Endothelial cell of hepatic sinusoid (primary cell): ENCODE measurements around the gene ITPR1.

Experiments used
- in situ Hi-C: cut with HindIII; loops from 2 replicates; pipeline ENCODE4 v1.10.0; 2017; ENCODE audit warnings: low sequenced_read_pairs

The ITPR1 gene

DNA sequence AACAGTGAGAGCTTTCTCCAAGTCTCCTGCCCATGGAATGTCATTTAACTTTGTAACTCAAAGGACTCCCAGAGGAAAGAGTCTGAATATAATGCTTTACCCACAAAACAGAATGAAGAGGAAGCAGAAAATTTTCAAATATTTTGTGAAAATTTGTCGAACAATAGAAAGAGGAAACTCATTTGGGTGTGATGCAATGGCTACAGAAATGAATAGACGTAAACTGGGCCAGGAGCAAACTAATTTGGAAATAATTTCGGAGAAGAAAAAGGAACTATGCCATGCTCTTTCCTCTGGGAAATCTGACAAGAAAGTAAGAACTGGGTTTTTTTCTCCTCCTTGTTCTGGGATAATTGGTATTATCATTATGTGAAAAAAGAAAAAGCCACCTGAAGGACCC is 14.9 kb upstream of the ITPR1 start:
- in situ Hi-C loops = no loop called here

DNA sequence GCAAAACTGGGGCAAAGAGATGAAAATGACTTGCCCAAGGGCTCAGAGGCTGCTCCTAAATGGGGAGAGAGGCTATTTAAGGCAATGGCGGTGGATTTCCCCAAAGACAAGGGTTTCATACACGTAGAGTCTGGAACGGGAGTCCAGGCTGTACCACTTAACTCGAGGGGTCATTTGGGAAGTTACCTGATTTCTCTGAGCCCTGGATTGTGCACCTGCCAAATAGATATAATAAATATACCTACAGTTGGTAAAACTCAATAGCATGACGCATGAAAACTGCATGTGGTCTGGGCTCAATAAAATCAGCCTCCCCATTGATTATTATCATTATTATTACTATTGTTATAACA is 1.3 kb upstream of the ITPR1 start:
- in situ Hi-C loops = loop anchor here (5.0 kb wide), 1 partner anchor 95 kb away; no protein-coding TSS in a partner anchor

DNA sequence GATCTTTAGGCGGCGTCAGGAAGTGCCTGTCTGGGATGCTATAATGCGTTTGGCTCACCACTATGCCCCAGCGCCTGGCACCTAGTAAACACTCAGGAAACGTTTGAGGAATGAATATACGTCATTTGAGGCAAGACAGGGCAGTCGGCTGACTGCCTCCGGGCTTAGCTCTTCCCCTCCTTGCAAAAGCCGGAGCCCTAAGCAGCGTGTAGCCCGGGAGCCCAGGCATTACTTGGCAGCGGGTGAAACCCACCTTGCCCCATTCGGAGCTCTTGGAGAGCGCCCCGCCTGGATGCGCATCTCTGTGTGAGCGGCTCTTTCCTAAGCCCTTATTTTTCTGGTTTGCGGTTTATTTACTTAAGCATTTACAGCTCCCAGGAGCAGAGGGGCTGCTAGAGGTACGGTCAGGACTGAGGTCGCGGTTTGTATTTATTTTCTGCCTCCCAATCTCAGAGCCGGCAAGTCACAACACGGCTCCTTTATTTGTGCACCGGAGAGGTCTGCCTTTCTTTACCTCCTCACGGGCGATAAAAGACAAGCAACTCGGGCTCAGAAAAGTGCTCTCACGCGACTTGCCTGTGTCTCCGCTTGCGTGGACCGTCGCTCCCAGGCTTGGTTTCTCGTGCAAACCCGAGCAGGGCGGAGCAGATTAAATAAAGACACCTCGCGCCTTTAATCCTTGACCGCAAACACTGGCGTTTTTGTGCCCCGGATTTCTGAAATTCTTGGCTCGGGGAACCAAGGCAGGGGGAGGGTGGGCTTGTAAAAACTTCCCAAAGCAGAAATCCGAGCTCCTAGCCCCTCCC is 737 bp upstream of the ITPR1 start:
- in situ Hi-C loops = loop anchor here (5.0 kb wide), 1 partner anchor 95 kb away; no protein-coding TSS in a partner anchor

DNA sequence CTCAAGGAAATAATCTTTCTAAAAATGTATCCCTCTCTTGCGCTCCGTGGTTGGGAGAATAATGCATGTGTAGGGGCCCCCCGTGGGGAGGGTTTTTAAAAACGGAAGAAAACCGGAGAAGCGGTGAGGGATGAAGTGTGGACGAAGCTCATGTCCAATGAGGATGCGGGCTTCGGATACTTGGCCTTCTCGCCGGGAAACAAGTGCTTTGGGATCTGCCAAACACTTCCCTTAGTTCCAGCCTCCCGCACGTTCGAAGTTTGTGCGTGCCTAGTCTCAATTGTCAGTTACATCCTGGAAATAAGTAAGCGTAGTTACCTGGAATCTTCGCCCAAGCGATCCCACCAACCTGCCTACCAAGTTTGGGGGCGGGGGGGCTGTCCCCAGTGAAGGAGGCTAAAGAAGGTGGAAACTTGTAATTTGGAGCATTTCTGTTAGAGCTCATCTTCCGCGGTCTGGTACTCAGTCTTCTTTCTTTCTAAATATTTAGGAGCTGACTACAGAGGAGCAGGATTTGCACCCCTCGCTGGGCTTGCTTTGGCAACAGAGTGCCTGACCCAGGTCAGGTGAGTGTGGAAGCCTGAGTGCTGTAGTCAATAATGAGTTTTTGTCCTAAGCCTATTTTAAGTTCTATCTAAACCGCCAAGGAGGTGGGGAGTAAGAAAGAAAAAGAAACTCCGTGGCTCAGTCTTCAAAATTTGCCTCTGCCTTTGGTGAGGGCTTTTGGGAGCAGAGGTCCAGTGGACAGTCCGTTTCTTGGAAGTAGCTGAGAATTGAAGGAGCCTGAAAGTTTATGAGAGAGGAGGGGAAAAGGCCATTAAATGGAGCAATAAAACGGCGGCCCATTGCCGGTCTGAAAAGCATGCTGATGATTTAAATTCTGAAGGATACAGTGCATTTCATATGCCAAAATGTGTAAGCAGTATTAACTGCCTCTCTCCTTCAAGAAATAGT is 1.1 kb downstream of the ITPR1 start:
- in situ Hi-C loops = loop anchor here (5.0 kb wide), 1 partner anchor 97 kb away; no protein-coding TSS in a partner anchor

DNA sequence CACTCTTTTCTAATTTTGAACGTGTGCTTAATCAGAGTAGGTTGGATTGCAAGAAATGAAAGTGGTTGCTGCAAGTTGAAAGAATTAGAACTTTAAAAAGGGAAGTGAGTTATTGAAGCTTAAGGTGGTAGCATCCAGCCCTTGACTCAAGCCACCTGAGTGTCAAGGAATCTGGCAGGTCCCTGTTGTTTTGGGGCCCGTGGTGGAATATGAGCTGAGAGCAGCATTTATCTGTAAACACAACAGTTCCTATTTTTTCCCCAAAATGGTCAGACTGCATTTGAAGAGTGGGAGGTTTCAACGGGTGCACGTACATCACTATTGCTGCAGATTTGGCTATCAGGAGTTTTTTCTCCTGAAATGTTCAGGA is 1.7 kb downstream of the ITPR1 start:
- in situ Hi-C loops = loop anchor here (5.0 kb wide), 1 partner anchor 98 kb away; no protein-coding TSS in a partner anchor

DNA sequence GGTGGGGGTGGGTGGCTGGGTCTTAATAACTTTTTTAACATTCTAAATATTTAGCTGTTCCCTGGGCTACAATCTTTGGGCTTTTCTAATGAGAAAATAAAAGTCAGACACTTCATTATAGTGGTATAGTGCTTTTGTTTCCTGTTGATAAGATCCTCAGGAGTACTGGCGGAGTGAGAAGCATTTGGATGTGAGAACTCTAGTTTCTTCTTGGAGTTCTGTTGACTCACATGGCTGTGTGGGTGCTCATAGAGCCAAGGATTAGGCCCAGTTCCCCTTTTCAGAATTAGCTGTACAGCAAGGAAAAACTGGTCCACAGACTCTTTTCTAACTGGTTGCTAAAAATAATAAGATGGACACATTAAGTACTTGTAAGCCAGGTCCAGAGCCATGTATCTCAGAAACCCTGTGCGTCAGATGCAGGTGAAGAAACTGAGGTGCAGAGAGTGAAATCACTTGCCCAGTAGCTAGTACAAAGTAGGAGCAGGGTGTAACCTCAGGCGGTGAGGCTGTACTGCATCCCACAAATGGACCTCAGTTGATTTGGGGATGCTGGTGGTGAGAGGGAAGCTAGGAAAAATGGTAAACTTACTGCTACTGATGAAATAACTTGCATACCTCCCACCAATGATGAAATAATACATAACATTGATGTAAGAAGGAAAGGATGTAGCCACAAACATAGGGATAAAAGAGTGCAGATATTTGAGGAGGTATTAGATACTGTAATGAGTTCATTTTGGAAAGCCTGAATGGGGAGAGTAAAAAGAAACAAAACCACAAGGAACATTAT is 2.3 kb downstream of the ITPR1 start:
- in situ Hi-C loops = no loop called here

DNA sequence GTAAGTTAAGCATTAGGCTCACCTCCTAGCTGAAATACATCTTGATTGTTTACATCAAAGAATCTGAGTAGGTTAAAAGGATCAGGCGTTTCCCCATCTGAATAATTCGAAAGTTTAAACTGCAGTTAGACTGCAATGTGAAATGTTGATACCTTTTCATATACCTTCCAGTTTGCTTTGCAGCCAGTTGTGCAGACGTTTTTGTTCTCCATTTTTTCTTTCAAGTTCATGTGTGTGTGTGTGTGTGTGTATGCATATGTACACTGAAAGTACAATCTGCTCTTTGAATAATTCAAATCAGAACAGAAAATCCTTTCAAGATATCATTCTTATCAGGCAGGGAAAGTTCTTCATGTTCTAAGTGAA is 2.9 kb downstream of the ITPR1 start:
- in situ Hi-C loops = no loop called here

DNA sequence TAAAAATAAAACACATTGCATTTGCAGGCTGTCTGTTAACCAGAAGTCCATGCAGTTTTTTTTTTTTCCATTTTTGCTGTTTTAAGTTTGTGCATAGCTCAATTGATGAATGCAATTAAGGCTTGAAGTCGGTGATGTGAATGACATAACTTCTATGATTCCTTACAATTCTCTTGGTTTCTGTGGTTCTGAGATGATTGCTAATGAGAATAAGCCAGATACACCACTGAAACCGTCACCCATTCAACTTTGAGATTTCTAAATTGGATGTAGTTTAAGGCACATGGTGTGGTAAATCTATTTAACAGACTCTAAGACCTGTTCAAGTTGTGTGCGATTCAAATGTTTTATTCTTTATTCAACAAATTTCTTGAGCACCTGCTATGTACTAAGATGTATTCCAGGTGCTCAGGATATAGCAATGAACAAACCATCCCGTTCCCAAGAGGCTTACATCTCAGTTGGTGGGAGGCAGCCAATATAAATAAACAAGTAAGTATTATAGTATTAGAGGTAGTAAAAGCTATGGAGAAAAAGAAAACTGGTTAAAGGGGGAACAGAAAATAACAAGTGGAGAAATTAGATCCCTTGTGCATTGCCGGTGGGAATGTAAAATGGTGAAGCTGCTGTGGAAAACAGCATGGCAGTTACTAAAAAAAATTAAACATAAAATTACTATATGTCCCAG is 4.0 kb downstream of the ITPR1 start:
- in situ Hi-C loops = no loop called here

DNA sequence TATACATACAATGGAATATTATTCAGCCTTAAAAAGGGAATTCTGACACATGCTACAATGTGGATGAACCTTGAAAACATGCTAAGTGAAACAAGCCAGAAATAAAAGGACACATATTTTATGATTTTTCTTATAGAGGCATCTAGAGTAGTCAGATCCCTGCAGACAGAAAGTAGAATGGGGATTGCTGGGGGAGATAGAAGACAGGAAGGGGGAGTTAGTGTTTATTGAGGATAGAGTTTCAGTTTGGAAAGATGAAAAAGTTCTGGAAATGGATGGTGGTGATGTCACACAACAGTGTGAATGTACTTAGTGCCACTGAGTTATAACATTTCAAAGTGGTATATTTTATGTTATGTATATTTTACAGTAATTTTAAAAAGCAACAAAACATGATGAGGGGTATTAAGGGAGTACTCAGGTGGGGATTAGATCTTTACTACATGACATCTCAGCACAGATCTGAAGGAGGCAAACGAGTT is 4.7 kb downstream of the ITPR1 start:
- in situ Hi-C loops = no loop called here

DNA sequence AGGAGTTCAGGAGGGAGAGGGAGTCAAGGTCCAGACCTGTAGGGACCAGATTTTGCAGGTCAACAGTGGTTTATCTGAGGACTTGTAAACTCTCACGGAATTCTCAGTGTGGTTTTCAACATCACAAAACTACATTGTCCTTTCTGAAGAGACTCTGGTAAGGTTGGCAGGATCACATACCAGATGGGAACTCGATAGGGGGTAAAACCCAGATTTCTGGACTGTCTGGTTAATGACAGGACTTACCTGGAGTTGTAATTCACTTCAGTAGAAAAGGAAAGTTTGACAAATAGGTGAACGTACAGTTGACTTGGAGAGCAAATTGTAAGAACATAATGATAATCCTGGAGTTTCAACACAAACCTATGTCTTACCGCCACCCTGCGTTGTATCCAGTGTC is 5.3 kb downstream of the ITPR1 start:
- in situ Hi-C loops = no loop called here

DNA sequence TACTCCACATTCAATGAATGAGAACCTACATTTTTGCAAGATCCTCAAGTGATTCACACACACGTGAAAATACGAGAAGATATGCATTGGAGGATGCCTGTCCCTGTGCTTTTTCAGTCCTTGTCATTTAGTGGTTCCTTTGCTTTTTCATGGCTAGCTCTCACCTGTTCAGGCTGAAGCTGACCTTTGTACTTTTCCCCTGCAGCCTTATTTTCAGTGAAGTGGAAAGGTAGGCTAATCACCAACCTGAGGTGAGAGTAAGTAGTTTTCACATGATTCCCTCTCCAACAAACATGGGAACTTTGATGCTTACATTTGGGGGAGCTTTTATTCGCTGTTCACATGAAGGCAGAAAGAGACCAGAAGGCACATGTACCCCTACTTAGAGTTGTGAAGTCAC is 8.3 kb downstream of the ITPR1 start:
- in situ Hi-C loops = no loop called here

DNA sequence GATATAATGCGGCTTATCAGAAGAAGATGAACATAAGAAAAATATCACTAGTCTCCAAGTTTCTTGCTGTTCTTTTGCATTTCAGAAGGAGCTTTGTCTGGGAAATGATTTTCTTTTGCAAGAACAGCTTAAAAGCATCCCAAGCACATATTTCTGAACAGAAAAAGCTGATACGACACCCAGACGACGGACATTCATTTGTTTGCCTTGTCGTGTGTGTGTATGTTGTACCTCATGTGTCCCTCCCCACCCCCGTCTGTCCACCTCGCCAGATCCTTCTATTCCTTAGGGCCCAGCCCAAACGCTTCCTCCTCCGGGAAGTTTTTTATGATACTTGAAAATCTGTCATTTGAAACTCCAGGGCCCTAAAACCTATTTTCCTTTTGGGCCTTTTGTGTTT is 8.8 kb downstream of the ITPR1 start:
- in situ Hi-C loops = no loop called here

DNA sequence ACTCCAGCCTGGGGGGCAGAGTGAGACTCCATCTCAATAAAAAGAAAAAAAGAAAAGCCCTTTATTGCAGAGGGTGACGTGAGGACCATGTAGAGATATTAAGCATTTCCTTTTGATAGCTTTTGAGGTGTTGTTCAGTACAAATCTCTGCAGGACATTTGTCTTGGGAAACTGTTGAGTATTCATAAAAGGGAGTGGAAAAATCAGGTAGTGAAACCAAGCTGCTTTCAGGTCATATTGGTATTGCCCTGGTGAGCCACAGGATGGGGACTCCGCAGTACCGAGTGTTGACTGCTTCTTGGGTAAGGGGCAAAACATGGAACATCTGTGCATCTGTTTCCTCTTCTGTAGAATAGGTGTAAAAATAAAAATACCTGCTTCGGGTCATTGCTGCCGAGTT is 9.9 kb downstream of the ITPR1 start:
- in situ Hi-C loops = no loop called here

DNA sequence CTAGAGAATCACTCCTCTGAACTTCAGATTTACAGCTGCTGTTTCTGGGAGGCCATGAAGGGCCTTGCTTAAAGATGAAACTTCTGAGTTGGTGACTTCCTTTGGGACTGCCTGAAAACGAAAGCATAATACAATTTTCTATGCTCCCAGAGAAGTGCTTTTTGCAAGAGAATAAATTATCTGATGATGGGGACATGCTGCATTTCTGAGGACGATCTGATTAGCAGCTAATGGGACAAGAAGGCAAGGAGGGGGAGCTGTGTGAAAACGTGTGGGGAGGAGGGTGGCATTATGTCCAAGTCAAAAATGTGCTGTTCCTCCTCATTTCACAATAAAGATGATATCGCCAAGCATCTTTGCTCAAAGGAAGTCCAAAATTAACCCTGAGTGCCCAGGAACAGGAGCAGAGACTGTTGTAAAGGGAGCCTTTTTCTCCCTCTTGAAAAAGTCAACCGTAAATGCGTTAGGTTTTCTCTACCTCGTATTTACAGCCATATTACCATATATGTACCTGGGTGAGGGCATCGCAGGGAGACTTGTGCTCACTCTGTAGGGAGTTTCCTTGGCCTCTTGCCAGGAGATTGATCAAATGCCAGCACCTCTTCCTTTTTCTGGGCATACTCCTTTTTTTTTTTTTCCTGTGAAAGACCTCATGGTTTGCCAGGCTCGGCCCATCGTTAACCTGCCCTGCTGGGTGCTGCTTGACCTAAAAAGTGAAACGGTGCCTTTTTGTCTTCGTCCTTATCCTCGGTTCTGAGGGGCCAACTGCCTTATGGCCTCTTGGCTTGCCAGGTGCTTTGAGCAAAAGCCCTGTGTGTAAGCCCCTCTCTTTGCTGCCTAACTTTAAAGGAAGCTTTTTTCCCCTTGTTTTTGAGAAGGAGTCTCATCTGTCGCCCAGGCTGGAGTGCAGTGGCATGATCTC is 11.5 kb downstream of the ITPR1 start:
- in situ Hi-C loops = no loop called here

DNA sequence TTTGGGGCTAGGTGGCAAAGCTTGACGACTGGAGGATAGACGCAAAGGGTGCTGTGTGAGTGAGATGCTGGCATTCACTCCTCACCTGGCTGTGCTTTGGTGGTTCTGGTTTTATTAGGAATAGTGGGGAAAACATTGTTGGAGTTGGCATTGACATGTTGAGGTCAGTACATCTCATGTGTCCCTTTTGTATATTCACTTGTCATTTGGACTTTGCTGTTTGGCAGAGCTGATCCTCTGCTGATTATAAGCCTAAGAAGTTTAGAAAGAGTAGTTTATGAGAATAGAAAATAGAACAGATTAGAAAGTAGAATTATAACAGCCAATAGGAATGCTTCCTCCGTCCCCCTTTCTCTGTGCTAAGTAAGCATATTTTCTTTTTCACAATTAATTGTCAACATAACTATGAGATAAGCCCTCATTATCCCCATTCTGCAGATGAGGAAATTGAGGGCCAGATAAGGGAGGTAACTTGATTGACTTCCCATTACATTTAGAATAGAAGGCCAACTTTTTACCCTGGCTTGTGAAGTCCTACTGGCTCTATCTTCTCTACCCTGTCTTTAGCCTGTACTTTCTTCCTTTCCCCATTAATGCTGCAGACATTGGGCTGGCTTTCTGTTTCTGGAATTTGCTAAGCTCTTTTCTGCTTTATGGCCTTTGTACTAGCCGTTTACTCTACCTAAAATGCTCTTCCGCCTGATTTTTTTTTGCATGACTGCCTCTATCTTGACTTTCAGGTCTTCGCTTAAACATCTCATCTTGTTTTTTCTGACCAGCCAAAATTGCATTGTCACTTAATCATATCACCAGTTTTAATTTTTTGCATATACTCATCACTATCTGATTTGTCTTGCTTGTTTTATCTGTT is 12.8 kb downstream of the ITPR1 start:
- in situ Hi-C loops = no loop called here

DNA sequence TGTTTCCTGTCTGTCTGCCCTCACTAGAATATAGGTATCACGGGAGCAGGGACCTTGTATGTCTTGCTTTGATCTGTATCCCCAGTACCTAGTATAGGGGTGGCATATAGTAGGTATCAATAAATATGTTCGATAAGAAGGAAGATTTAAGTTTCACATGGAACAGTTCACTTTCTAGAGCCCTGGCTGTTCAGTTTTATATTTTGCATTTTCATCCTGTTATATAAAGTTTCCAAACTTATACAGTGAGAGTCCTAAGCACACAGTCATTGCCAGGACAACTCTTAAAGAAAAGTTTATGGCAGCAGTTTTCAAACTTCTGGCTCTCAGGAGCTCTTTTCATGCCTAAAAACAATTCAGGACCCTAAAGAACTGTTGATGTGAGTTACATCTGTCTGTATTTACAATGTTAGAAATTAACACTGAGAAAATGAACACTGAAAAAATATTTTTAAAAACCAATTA is 13.4 kb downstream of the ITPR1 start:
- in situ Hi-C loops = no loop called here

DNA sequence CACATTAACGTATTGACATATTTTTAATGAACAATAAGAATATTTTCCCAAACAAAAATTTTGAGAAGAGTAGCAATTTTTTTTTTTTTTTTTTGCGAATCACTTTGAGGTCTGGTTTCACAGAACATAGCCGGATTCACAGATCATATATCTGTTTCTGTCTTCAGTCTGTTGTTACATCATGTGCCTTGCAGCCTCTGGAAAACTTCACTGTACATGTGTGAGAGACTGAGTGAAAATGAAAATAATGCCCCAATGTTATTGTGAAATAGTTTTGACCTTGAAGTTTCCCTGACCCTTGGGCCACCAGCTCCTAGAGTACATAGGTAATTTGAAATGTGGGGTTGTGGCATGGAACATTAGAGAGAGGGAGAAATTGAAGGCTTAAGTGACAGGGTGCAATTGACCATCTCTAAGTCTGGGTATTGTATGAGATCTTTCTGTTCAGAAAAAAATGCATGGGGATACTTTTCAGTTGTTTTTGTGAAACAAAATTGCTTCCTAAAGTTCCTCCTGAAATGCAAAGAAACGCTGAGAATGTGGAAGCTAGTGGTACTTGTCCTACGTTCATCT is 14.0 kb downstream of the ITPR1 start:
- in situ Hi-C loops = no loop called here
